ENCODE results near the gene UCK1.

UCK1 gene

DNA sequence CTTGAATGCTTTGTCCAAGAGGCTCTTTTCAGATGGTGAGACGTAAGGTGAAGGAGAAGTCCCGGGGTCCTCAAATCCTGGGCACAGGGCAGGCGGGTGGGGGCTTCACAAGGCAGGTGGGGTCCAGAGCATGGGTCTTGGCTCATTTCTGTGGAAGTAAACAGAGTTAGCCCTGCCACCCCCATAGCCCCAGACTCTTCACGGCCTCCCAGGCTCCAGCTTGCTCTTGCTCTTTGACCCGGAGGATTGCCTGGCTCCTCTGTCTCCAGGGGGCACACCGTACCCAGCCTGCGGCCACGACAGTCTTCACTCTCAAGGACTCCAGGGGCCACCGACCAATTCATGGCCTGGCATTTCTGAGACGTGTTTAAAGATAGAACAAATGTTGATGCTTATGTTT is 57.2 kb downstream of the UCK1 start:
- H3K4me2 ChIP-seq (ENCODE audit: low read length, poor library complexity, severe bottlenecking) = no peak overlapping the region
- H2BK15ac ChIP-seq (ENCODE audit: low read depth, poor library complexity, severe bottlenecking) = no peak overlapping the region
- no peak overlapping the region for H2AFZ ChIP-seq (ENCODE audit: low read depth, low read length)
- H3K36me3 ChIP-seq (ENCODE audit: control insufficient read depth in 1 of 2, insufficient read depth in 2 of 2, low read depth in 1 of 2, low read length in 2 of 2) = peaks cover 81 to 94% of the 10 kb centered on the region in 2 experiments
- peaks cover 28% of the 10 kb centered on the region for H3K79me1 ChIP-seq (replicated peaks; ENCODE audit: low read length, poor library complexity, severe bottlenecking)
- H4K8ac ChIP-seq (ENCODE audit: low read length) = no peak overlapping the region
- H3K27me3 ChIP-seq (ENCODE audit: control insufficient read depth in 1 of 2, insufficient read depth in 1 of 2, low read length in 2 of 2) = no peaks in the 10 kb centered on the region
- H2AK5ac ChIP-seq (ENCODE audit: low read length, severe bottlenecking) = no peak overlapping the region
- DNase-seq = no peak
- H3K14ac ChIP-seq (ENCODE audit: low read length in 2 of 2) = no peak overlapping the region
- no peak overlapping the region for H3K18ac ChIP-seq (ENCODE audit: low read depth in 1 of 2, low read length in 2 of 2)
- no peak overlapping the region for H2BK120ac ChIP-seq (ENCODE audit: low read depth, low read length)
- no peak overlapping the region for H2BK12ac ChIP-seq (ENCODE audit: low read length in 2 of 2)
- no peak overlapping the region for H2BK5ac ChIP-seq (ENCODE audit: low read depth, low read length, poor library complexity, severe bottlenecking)
- peaks cover 3% of the 10 kb centered on the region for H3K4me1 ChIP-seq (ENCODE audit: control insufficient read depth, insufficient read depth, low read depth, low read length)
- no peak overlapping the region for H3K4ac ChIP-seq (ENCODE audit: low read depth in 1 of 2, low read length in 2 of 2)
- WGBS = 96% methylated on average over 10 of the region's 10 CpGs
- no peak overlapping the region for H3K4me3 ChIP-seq (ENCODE audit: insufficient read depth in 1 of 2, low read depth in 1 of 2, low read length in 2 of 2)
- no peak overlapping the region for H3K27ac ChIP-seq (ENCODE audit: low read length, poor library complexity, severe bottlenecking)
- H4K91ac ChIP-seq (ENCODE audit: low read length) = no peak overlapping the region
- no peak overlapping the region for H3K23ac ChIP-seq (ENCODE audit: low read length in 2 of 2)
- no peak overlapping the region for H3K9ac ChIP-seq (ENCODE audit: low read length)
- peaks cover 10% of the 10 kb centered on the region for H3K9me3 ChIP-seq (ENCODE audit: control insufficient read depth, low read length)

Small RNA genes within 50 kb of the gene (small RNA-seq; reads per million reads assigned to genes)
- 1.2 reads per million for gene SNORD62A (ENCODE audit: low read depth)
- 1.4 reads per million for gene SNORD62B (ENCODE audit: low read depth)

Measured in mesenchymal stem cell (in vitro differentiated cells and primary cell).